Trophoblast cell (in vitro differentiated cells and primary cell): ENCODE measurements around the gene DKK3.
A peak's percentile ranks its signal among the peaks of the same experiment; 100 is the strongest.

Source experiments
- DNase-seq, 2 donors: peaks; one replicate each; pipeline ENCODE4 v3.0.0-alpha.2; 2016
- H2AFZ ChIP-seq: 2 replicates; pipeline ENCODE4 v1.6.1; 2013; ENCODE audit warnings: low read length, moderate library complexity, mild to moderate bottlenecking; ENCODE audit not compliant: insufficient read depth, poor library complexity
- H2AK5ac ChIP-seq: 2 replicates; pipeline ENCODE4 v1.6.1; 2013; ENCODE audit warnings: mild to moderate bottlenecking, low read length
- H2BK120ac ChIP-seq: 2 replicates; pipeline ENCODE4 v1.6.1; 2013; ENCODE audit warnings: low read length, mild to moderate bottlenecking, moderate library complexity; ENCODE audit not compliant: insufficient read depth, poor library complexity
- H2BK12ac ChIP-seq: 2 replicates; pipeline ENCODE4 v1.6.1; 2013; ENCODE audit warnings: mild to moderate bottlenecking, low read length, moderate library complexity
- H2BK5ac ChIP-seq: 2 replicates; pipeline ENCODE4 v1.6.1; 2013; ENCODE audit warnings: low read length, low read depth, moderate library complexity, mild to moderate bottlenecking; ENCODE audit not compliant: poor library complexity
- H3K14ac ChIP-seq: 2 replicates; pipeline ENCODE4 v1.6.1; 2013; ENCODE audit warnings: mild to moderate bottlenecking, low read length
- H3K18ac ChIP-seq: 2 replicates; pipeline ENCODE4 v1.6.1; 2013; ENCODE audit warnings: mild to moderate bottlenecking, low read length
- H3K23ac ChIP-seq: 2 replicates; pipeline ENCODE4 v1.6.1; 2013; ENCODE audit warnings: low read length
- H3K27ac ChIP-seq: 2 replicates; pipeline ENCODE4 v1.5.1; 2013; ENCODE audit warnings: low read depth, mild to moderate bottlenecking, inconsistent platforms, low read length, moderate library complexity
- H3K27me3 ChIP-seq: 2 replicates; pipeline ENCODE4 v1.6.1; 2013; ENCODE audit warnings: inconsistent platforms, mild to moderate bottlenecking, low read length, moderate library complexity; ENCODE audit not compliant: insufficient read depth
- H3K36me3 ChIP-seq, 2 experiments: 1 replicate in 1 of 2; 2 replicates in 1 of 2; pipeline ENCODE4 v1.6.1; 2013; ENCODE audit warnings: low read length in 2 of 2, mild to moderate bottlenecking in 2 of 2, moderate library complexity in 1 of 2; ENCODE audit not compliant: insufficient read depth in 2 of 2, control insufficient read depth in 1 of 2
- H3K4ac ChIP-seq: 2 replicates; pipeline ENCODE4 v1.6.1; 2013; ENCODE audit warnings: low read depth, mild to moderate bottlenecking, low read length, moderate library complexity
- H3K4me1 ChIP-seq, 2 experiments: 1 replicate in 1 of 2; 2 replicates in 1 of 2; pipeline ENCODE4 v1.6.1; 2013; ENCODE audit warnings: low read length in 2 of 2, mild to moderate bottlenecking in 2 of 2, moderate library complexity in 1 of 2; ENCODE audit not compliant: insufficient read depth in 2 of 2, control insufficient read depth in 1 of 2
- H3K4me2 ChIP-seq: 2 replicates; pipeline ENCODE4 v1.6.1; 2013; ENCODE audit warnings: inconsistent platforms, mild to moderate bottlenecking, low read length, moderate library complexity
- H3K4me3 ChIP-seq: 2 replicates; pipeline ENCODE4 v1.5.1; 2013; ENCODE audit warnings: mild to moderate bottlenecking, low read depth, low read length, inconsistent platforms
- H3K79me1 ChIP-seq: one replicate; pipeline ENCODE4 v1.6.1; 2013; ENCODE audit warnings: low read length
- H3K79me2 ChIP-seq: 2 replicates; pipeline ENCODE4 v1.6.1; 2013; ENCODE audit warnings: low read length, mild to moderate bottlenecking; ENCODE audit not compliant: control insufficient read depth, insufficient read depth, poor library complexity
- H3K9ac ChIP-seq: 2 replicates; pipeline ENCODE4 v1.6.1; 2013; ENCODE audit warnings: mild to moderate bottlenecking, low read length
- H3K9me3 ChIP-seq: 2 replicates; pipeline ENCODE4 v1.6.1; 2013; ENCODE audit warnings: low read depth, mild to moderate bottlenecking, control low read depth, inconsistent platforms, low read length; ENCODE audit not compliant: insufficient read depth
- H4K12ac ChIP-seq: 2 replicates; pipeline ENCODE4 v1.6.1; 2013; ENCODE audit warnings: low read depth, mild to moderate bottlenecking, low read length, moderate library complexity
- H4K8ac ChIP-seq: 2 replicates; pipeline ENCODE4 v1.6.1; 2013; ENCODE audit warnings: low read depth, mild to moderate bottlenecking, low read length, moderate library complexity
- H4K91ac ChIP-seq: one replicate; pipeline ENCODE4 v1.6.1; 2013; ENCODE audit warnings: low read depth, mild to moderate bottlenecking, low read length, moderate library complexity
- WGBS: extraction: QIAGEN DNeasy Blood & Tissue Kit; methylation state at CpG from one replicate; pipeline ENCODE4 v1.1.7; 2013; ENCODE audit warnings: missing lambda C conversion rate; ENCODE audit not compliant: insufficient read length, insufficient coverage; ENCODE audit errors: extremely low coverage; 5-methylcytosine and 5-hydroxymethylcytosine counted together

Gene DKK3

DNA sequence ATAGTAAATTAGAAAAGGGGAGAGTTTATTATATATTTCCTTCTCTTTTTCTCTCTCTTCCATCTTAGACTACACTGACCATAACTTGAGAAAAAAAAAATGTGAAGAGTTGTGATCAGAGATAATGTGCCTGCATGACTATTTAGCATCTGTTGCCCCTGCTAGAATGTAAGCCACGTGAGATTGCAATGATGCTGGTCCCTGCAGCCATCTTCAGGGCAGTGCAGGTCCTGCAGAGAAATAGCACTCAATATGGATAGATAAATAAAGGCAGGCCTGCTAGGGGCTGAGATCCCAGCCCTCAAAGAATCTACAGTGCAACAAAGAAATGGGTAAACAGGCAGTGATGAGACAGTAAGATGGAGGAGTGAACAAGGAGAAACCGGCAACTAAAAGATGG lies 7.8 kb upstream of the DKK3 start:
- Histone ChIP-seq H2BK12ac (no peak overlapping the region), H3K4me3 (no peak overlapping the region), H3K36me3 (no peaks in the 10 kb centered on the region), H3K4ac (no peak overlapping the region), H2BK120ac (no peak overlapping the region), H2AK5ac (no peak overlapping the region), H3K18ac (no peak overlapping the region), H2AFZ (no peak overlapping the region), H3K9me3 (no peaks in the 10 kb centered on the region), H3K79me1 (peaks cover 4% of the 10 kb centered on the region), H3K14ac (no peak overlapping the region), H3K27me3 (no peaks in the 10 kb centered on the region), H3K4me1 (peaks cover 10 to 19% of the 10 kb centered on the region in 2 experiments), H3K79me2 (no peaks in the 10 kb centered on the region), H3K9ac (no peak overlapping the region), H4K91ac (no peak overlapping the region), H3K23ac (no peak overlapping the region), H4K8ac (no peak overlapping the region), H2BK5ac (no peak overlapping the region), H3K27ac (no peak overlapping the region), H4K12ac (no peak overlapping the region), H3K4me2 (no peak overlapping the region)
- WGBS, result no CpG with 5 or more reads among the region's 2 CpGs
- peak; percentile 64 to 78 for DNase-seq

DNA sequence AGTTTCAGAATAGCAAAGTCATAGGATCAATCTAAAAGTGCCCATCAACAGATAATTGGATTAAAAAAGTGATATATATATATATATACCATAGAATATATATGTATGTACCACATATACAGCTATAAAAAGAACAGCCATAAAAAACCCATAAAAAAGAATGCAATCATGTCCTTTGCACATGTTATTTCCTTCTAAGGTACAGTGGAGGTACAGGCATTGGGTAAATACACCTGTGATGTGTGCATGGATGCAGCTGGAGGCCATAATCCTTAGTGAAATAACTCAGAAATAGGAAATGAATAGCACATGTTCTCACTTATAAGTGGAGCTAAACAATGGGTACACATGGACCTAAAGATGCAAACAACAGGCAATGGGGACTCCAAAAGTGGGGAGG lies 7.1 kb upstream of the DKK3 start:
- Histone ChIP-seq H3K4me3 (no peak overlapping the region), H4K8ac (no peak overlapping the region), H2BK12ac (no peak overlapping the region), H3K14ac (no peak overlapping the region), H3K9me3 (no peaks in the 10 kb centered on the region), H3K27me3 (no peaks in the 10 kb centered on the region), H3K36me3 (no peaks in the 10 kb centered on the region), H2AFZ (no peak overlapping the region), H2BK120ac (no peak overlapping the region), H4K12ac (no peak overlapping the region), H3K79me1 (peaks cover 1% of the 10 kb centered on the region), H3K79me2 (no peaks in the 10 kb centered on the region), H3K27ac (no peak overlapping the region), H3K4ac (no peak overlapping the region), H4K91ac (no peak overlapping the region), H3K9ac (no peak overlapping the region), H3K4me2 (no peak overlapping the region), H3K23ac (no peak overlapping the region), H2BK5ac (no peak overlapping the region), H3K4me1 (peaks cover 10 to 16% of the 10 kb centered on the region in 2 experiments), H3K18ac (no peak overlapping the region), H2AK5ac (no peak overlapping the region)
- DNase-seq, result no peak

DNA sequence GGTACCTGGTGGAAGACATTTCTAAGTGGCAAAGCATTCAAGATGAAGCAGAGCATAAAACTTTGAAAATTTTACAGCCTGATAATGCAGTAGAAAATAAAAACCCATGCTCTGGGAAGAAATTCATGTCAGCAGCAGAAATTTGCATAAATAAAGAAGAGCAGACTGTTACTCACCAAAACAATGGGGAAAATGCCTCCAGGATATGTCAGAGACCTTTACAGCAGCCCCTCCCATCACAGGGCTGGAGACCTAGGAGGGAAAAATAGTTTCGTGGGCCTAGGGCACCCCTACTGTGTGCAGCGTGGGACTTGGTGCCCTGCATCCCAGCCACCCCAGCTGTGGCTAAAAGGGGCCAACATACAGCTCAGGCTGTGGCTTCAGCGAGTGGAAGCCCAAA lies 5.4 kb upstream of the DKK3 start:
- H2AK5ac ChIP-seq, result no peak overlapping the region
- H3K14ac ChIP-seq, result no peak overlapping the region
- H3K4me3 ChIP-seq, result no peak overlapping the region
- no peak overlapping the region for H2BK12ac ChIP-seq
- H4K12ac ChIP-seq, result no peak overlapping the region
- no peak overlapping the region for H2AFZ ChIP-seq
- H2BK5ac ChIP-seq, result no peak overlapping the region
- peaks cover 3% of the 10 kb centered on the region for H3K79me1 ChIP-seq
- peaks cover 9 to 11% of the 10 kb centered on the region in 2 experiments for H3K4me1 ChIP-seq
- H4K91ac ChIP-seq, result no peak overlapping the region
- no peaks in the 10 kb centered on the region for H3K27me3 ChIP-seq
- no peak overlapping the region for H3K18ac ChIP-seq
- no peak overlapping the region for H4K8ac ChIP-seq
- no peak overlapping the region for H3K4me2 ChIP-seq
- no peaks in the 10 kb centered on the region for H3K36me3 ChIP-seq
- H3K9ac ChIP-seq, result no peak overlapping the region
- H3K79me2 ChIP-seq, result no peaks in the 10 kb centered on the region
- H3K9me3 ChIP-seq, result no peaks in the 10 kb centered on the region
- H3K27ac ChIP-seq, result no peak overlapping the region
- H3K4ac ChIP-seq, result no peak overlapping the region
- no peak for DNase-seq
- WGBS, result no CpG with 5 or more reads among the region's 3 CpGs
- H2BK120ac ChIP-seq, result no peak overlapping the region
- H3K23ac ChIP-seq, result no peak overlapping the region

DNA sequence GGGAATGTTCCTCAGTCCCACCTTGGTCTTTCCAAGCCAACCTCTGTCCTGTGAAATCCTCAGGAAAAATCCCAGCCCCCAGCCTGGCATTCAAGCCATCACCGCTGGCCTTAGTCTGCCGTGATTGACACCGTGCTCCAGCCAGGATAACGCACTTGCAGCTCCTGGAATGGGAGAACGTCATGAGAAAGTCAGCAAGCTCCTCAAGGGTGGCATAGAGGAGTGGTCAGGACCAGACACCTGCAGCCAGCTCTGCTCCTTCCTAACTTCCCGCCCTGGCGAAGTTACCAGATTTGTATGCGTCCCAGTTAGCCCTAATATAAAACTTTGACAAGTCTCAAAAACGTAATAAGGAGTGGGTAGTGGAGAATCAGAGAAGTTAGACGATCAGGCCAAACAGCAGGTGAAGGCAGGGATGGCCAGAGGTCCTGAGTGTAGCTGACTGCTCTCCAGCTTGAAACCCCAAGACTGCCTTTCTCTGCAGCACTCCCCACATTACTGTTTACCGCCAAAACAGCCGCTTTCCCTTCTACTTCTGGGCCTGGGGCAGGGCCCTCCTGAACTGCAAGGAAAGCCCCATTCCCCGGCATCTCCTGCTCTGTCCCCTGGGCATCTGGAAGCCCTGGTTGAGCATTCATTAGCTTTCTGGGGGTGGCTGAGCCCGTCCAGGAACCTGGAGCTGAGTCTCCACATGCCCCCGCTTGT lies 1.3 kb upstream of the DKK3 start:
- Histone ChIP-seq H3K27me3 (no peaks in the 10 kb centered on the region), H3K4ac (no peak overlapping the region), H3K79me1 (peaks cover 5% of the 10 kb centered on the region), H4K8ac (no peak overlapping the region), H3K4me1 (peaks cover 12 to 21% of the 10 kb centered on the region in 2 experiments), H2AK5ac (no peak overlapping the region), H3K79me2 (no peaks in the 10 kb centered on the region), H2BK120ac (no peak overlapping the region), H2BK5ac (no peak overlapping the region), H3K36me3 (peaks cover 3% of the 10 kb centered on the region in 2 experiments), H4K12ac (no peak overlapping the region), H2AFZ (no peak overlapping the region), H3K27ac (no peak overlapping the region), H3K4me2 (peak overlapping the region; percentile 86), H3K9me3 (no peaks in the 10 kb centered on the region), H3K18ac (no peak overlapping the region), H3K23ac (no peak overlapping the region), H2BK12ac (no peak overlapping the region), H3K9ac (no peak overlapping the region), H3K14ac (no peak overlapping the region), H3K4me3 (peak overlapping the region; percentile 61), H4K91ac (no peak overlapping the region)
- no peak for DNase-seq
- WGBS, result no CpG with 5 or more reads among the region's 15 CpGs
